HG03060 (cell line): ENCODE measurements around the gene TREML1.

Experiments
- ATAC-seq: cut with Tn5 transposase; IDR thresholded peaks from one replicate; pipeline ENCODE4 v1.9.1; 2021; ENCODE audit warnings: low read depth, moderate number of reproducible peaks; ENCODE audit not compliant: unreplicated experiment

Gene TREML1

GRCh38 chr6:41181566-41181965, 27.4 kb upstream of the TREML1 start:
- ATAC-seq = no peak

- ATAC-seq = no peak
These were observed 25.0 kb upstream of the TREML1 start for GRCh38 chr6:41179163-41179562.

- no peak for ATAC-seq
These were observed 23.5 kb upstream of the TREML1 start for GRCh38 chr6:41177695-41178094.

GRCh38 chr6:41177287-41177686, 23.1 kb upstream of the TREML1 start:
- ATAC-seq = no peak

GRCh38 chr6:41176189-41176588, 22.0 kb upstream of the TREML1 start:
- no peak for ATAC-seq

GRCh38 chr6:41175084-41175483, 20.9 kb upstream of the TREML1 start:
- no peak for ATAC-seq

GRCh38 chr6:41174610-41175009, 20.5 kb upstream of the TREML1 start:
- no peak for ATAC-seq

GRCh38 chr6:41171908-41172307, 17.8 kb upstream of the TREML1 start:
- no peak for ATAC-seq

GRCh38 chr6:41170547-41171160, 16.5 kb upstream of the TREML1 start:
- ATAC-seq = no peak

GRCh38 chr6:41167173-41167963, 13.2 kb upstream of the TREML1 start:
- no peak for ATAC-seq

- ATAC-seq = no peak
These were observed 10.5 kb upstream of the TREML1 start for GRCh38 chr6:41164551-41165120.

- ATAC-seq = no peak
These were observed 9.2 kb upstream of the TREML1 start for GRCh38 chr6:41163419-41163717.

GRCh38 chr6:41162687-41163418, 8.7 kb upstream of the TREML1 start, which contains the start of gene TREM2:
Gene TREM2, minus strand, starts transcription at chr6:41163116. Its CDS starts 34 bp downstream, at chr6:41163082.
- no peak for ATAC-seq

GRCh38 chr6:41161851-41162552, 7.9 kb upstream of the TREML1 start:
- ATAC-seq = no peak

GRCh38 chr6:41161380-41161779, 7.2 kb upstream of the TREML1 start:
- no peak for ATAC-seq

- no peak for ATAC-seq
These were observed 6.8 kb upstream of the TREML1 start for GRCh38 chr6:41160933-41161332.

GRCh38 chr6:41159415-41160082, 5.4 kb upstream of the TREML1 start:
- no peak for ATAC-seq

- no peak for ATAC-seq
These were observed 3.2 kb upstream of the TREML1 start for GRCh38 chr6:41157323-41157722.

GRCh38 chr6:41156771-41157170, 2.6 kb upstream of the TREML1 start:
- ATAC-seq = no peak

GRCh38 chr6:41156001-41156400, 1.9 kb upstream of the TREML1 start:
- ATAC-seq = no peak
